SK-N-SH treated with all-trans-retinoic acid at 6 μM for 48 hours (cell line): ENCODE measurements around the gene PHOSPHO1.

Source experiments
- ATAC-seq: fragments of 200-7000 bp; cut with Tn5 transposase; 3 replicates; pipeline ENCODE4 v1.9.1; 2020; ENCODE audit warnings: mild to moderate bottlenecking, moderate library complexity
- BACH2 ChIP-seq: fragments of 250-450 bp; sonication (Bioruptor Pico); IDR thresholded peaks from 2 replicates; pipeline ENCODE4 v1.9.0; 2021; ENCODE audit warnings: mild to moderate bottlenecking, borderline replicate concordance
- CSDC2 ChIP-seq: fragments of 250-450 bp; sonication (Bioruptor Pico); IDR thresholded peaks from 2 replicates; pipeline ENCODE4 v1.5.0; 2020; ENCODE audit warnings: mild to moderate bottlenecking, moderate library complexity
- ESRRG ChIP-seq: fragments of 250-450 bp; sonication (Bioruptor Pico); IDR thresholded peaks from 2 replicates; pipeline ENCODE4 v1.6.1; 2021; ENCODE audit warnings: mild to moderate bottlenecking
- GLIS3 ChIP-seq: fragments of 250-450 bp; sonication (Bioruptor Pico); IDR thresholded peaks from 2 replicates; pipeline ENCODE4 v1.5.0; 2020; ENCODE audit warnings: mild to moderate bottlenecking, moderate library complexity
- OSR1 ChIP-seq: fragments of 250-450 bp; sonication (Bioruptor Pico); IDR thresholded peaks from 2 replicates; pipeline ENCODE4 v1.8.0; 2022; ENCODE audit warnings: moderate library complexity, mild to moderate bottlenecking, inconsistent platforms
- PATZ1 ChIP-seq: fragments of 250-450 bp; sonication (Bioruptor Pico); IDR thresholded peaks from 2 replicates; pipeline ENCODE4 v1.8.0; 2020; ENCODE audit warnings: mild to moderate bottlenecking, moderate library complexity, borderline replicate concordance
- POU6F1 ChIP-seq: fragments of 250-450 bp; sonication (Bioruptor Pico); IDR thresholded peaks from 2 replicates; pipeline ENCODE4 v1.8.0; 2021; ENCODE audit warnings: low read depth, mild to moderate bottlenecking, moderate library complexity, borderline replicate concordance
- PPARA ChIP-seq: fragments of 250-450 bp; sonication (Bioruptor Pico); IDR thresholded peaks from 2 replicates; pipeline ENCODE4 v1.5.0; 2020; ENCODE audit warnings: mild to moderate bottlenecking, borderline replicate concordance
- RARB ChIP-seq: fragments of 250-450 bp; sonication (Bioruptor Pico); IDR thresholded peaks from 2 replicates; pipeline ENCODE4 v1.8.0; 2021; ENCODE audit warnings: mild to moderate bottlenecking, moderate library complexity
- TCF4 ChIP-seq: fragments of 250-450 bp; sonication (Bioruptor Pico); IDR thresholded peaks from 2 replicates; pipeline ENCODE4 v1.8.0; 2021; ENCODE audit warnings: mild to moderate bottlenecking, moderate library complexity, borderline replicate concordance
- TOX ChIP-seq: fragments of 250-450 bp; sonication (Bioruptor Pico); IDR thresholded peaks from 2 replicates; pipeline ENCODE4 v1.8.0; 2021; ENCODE audit warnings: mild to moderate bottlenecking, moderate library complexity, borderline replicate concordance
- TSHZ2 ChIP-seq: fragments of 250-450 bp; sonication (Bioruptor Pico); IDR thresholded peaks from 2 replicates; pipeline ENCODE4 v1.5.0; 2020; ENCODE audit warnings: mild to moderate bottlenecking, moderate library complexity
- ZC3H10 ChIP-seq: fragments of 250-450 bp; sonication (Bioruptor Pico); IDR thresholded peaks from 2 replicates; pipeline ENCODE4 v1.5.1; 2021; ENCODE audit warnings: mild to moderate bottlenecking, moderate library complexity
- ZFP3 ChIP-seq: fragments of 250-450 bp; sonication (Bioruptor Pico); IDR thresholded peaks from 2 replicates; pipeline ENCODE4 v1.5.0; 2020; ENCODE audit warnings: mild to moderate bottlenecking, moderate library complexity
- ZFP30 ChIP-seq: fragments of 450-650 bp; formaldehyde crosslinking; IDR thresholded peaks from 2 replicates; pipeline ENCODE4 v1.5.0; 2022; ENCODE audit warnings: mild to moderate bottlenecking, moderate library complexity
- ZNF565 ChIP-seq: fragments of 450-650 bp; formaldehyde crosslinking; conservative IDR thresholded peaks from 2 replicates; pipeline ENCODE4 v1.5.0; 2020; ENCODE audit warnings: low read depth, mild to moderate bottlenecking, moderate library complexity
- ZNF70 ChIP-seq: fragments of 450-650 bp; formaldehyde crosslinking; IDR thresholded peaks from 2 replicates; pipeline ENCODE4 v1.5.0; 2020; ENCODE audit warnings: mild to moderate bottlenecking, moderate library complexity

The PHOSPHO1 gene

GRCh38 chr17:49191917-49192741 is 38.5 kb downstream of the PHOSPHO1 start:
- ATAC-seq, result peak; percentile 79
- TF ChIP-seq PATZ1 (CRISPR knock-in tag) (peak; percentile 81; the same call in 1 of the 2 replicates), TSHZ2 (CRISPR knock-in tag) (no peak), ZFP30 (CRISPR knock-in tag) (no peak)

- no peak for TF ChIP-seq PATZ1 (CRISPR knock-in tag)
- no peak for TF ChIP-seq ESRRG (CRISPR knock-in tag)
- TF ChIP-seq BACH2 (CRISPR knock-in tag), result no peak
- TF ChIP-seq RARB (CRISPR knock-in tag), result no peak
- TF ChIP-seq ZC3H10, result no peak
- no peak for TF ChIP-seq GLIS3 (CRISPR knock-in tag)
- no peak for TF ChIP-seq TSHZ2 (CRISPR knock-in tag)
- TF ChIP-seq POU6F1 (CRISPR knock-in tag), result no peak
- no peak for TF ChIP-seq ZFP3
- TF ChIP-seq CSDC2, result no peak
- no peak for TF ChIP-seq ZNF70 (CRISPR knock-in tag)
- TF ChIP-seq ZNF565 (CRISPR knock-in tag), result no peak
- peak; percentile 1; the same call in 2 of the 3 replicates for ATAC-seq
Measured at GRCh38 chr17:49191409-49191916, 39.1 kb downstream of the PHOSPHO1 start.

- no peak for ATAC-seq
- no peak for TF ChIP-seq ESRRG (CRISPR knock-in tag)
- TF ChIP-seq OSR1, result no peak
- TF ChIP-seq ZNF70 (CRISPR knock-in tag), result no peak
- no peak for TF ChIP-seq TOX
- no peak for TF ChIP-seq GLIS3 (CRISPR knock-in tag)
- no peak for TF ChIP-seq PATZ1 (CRISPR knock-in tag)
- TF ChIP-seq TCF4 (CRISPR knock-in tag), result no peak
- no peak for TF ChIP-seq PPARA
Measured at GRCh38 chr17:49190932-49191331, 39.7 kb downstream of the PHOSPHO1 start.
